Psoas muscle (tissue), 8 donors: ENCODE data around the gene SCML2. TPM values are rescaled to one million over a fixed set of nuclear protein-coding genes. Genes with fewer than 3 reads are reported as not detected.

Experiments
- ATAC-seq, 4 donors: fragments of 200-7000 bp; cut with Tn5 transposase; one replicate each; pipeline ENCODE4 v1.9.1; 2020; ENCODE audit warnings: moderate library complexity in 3 of 4, mild to moderate bottlenecking in 2 of 4
- DNase-seq, 2 donors: peaks; one replicate each; pipeline ENCODE4 v3.0.0-alpha.2; 2020
- H3K27ac ChIP-seq: fragments of 200-600 bp; one replicate; pipeline ENCODE4 v1.8.0; 2022
- H3K27me3 ChIP-seq, 3 donors: fragments of 200-600 bp in 1 of 3; one replicate each; pipeline versions ENCODE4 v1.6.1 to v1.8.0; 2013 to 2022; ENCODE audit warnings: low read length in 2 of 3, mild to moderate bottlenecking in 2 of 3, moderate library complexity in 1 of 3; ENCODE audit not compliant: insufficient read depth in 3 of 3
- H3K36me3 ChIP-seq, 2 donors: fragments of 200-600 bp in 1 of 2; one replicate each; pipeline versions ENCODE4 v1.6.1 to v1.8.0; 2013 to 2022; ENCODE audit warnings: low read depth in 1 of 2, mild to moderate bottlenecking in 1 of 2, moderate library complexity in 1 of 2; ENCODE audit not compliant: insufficient read depth in 1 of 2
- H3K4me1 ChIP-seq: fragments of 200-600 bp; one replicate; pipeline ENCODE4 v1.8.0; 2022
- H3K4me3 ChIP-seq: fragments of 200-600 bp; one replicate; pipeline ENCODE4 v1.8.0; 2022; ENCODE audit warnings: mild to moderate bottlenecking
- H3K9me3 ChIP-seq: fragments of 200-600 bp; one replicate; pipeline ENCODE4 v1.8.0; 2022
- WGBS, 3 donors: extraction: QIAGEN DNeasy Blood & Tissue Kit; methylation state at CpG; one replicate each; pipeline versions ENCODE4 v1.1.6 to v1.1.7; 2013; 5-methylcytosine and 5-hydroxymethylcytosine counted together
- intact Hi-C, 2 donors: fragments of 100-400 bp; cut with DNase I; formaldehyde crosslinking; loops; one replicate each; pipeline versions ENCODE4 v1.11.0 to v1.14.2; 2022
- polyA plus RNA-seq, 3 donors: library from polyadenylated mRNA; stranded (reverse); fragments of 200-250 nt; gene quantifications; one replicate each; pipeline ENCODE4 v1.2.3, GENCODE V29; 2013
- total RNA-seq, 4 donors: library from RNA; stranded (reverse); fragmentation: NEBNext Ultra II Directional in 2 of 4; extraction: Animal tissue kit (Norgen Biotek cat#: 25700) in 2 of 4; gene quantifications; one replicate each; pipeline versions ENCODE4 v1.2.1 to v1.2.4, GENCODE V29; 2021 to 2023
- TF ChIP-seq, protein P1 (sequence below): fragments of 200-600 bp; IDR thresholded peaks from one replicate; pipeline ENCODE4 v1.8.0; 2022; ENCODE audit warnings: antibody characterized with exemption
- donor health status: healthy with polysubstance abuse.
- donor health status: DM: no; HTN: no; CAD: no; lungs with moderate emphysema.
- donor health status: Bipolar disorder and iron deficiency.
- donor health status: healthy.
- donor health status: DM: yes; HTN: yes; CAD: no.
- donor health status: DM: no; HTN: no; CAD: no.
- donor health status: DM: no; HTN: no; CAD: no.
- donor health status: DM: yes; HTN: yes; CAD: no.

SCML2 gene
- total and polyA plus RNA-seq, 7 donors: 1.1 to 3.0 (median 1.6) TPM

- 28 to 51% (median 42%) methylated on average over 4 of the region's 4 CpGs for WGBS, 3 donors
- TF ChIP-seq, protein P1, sequence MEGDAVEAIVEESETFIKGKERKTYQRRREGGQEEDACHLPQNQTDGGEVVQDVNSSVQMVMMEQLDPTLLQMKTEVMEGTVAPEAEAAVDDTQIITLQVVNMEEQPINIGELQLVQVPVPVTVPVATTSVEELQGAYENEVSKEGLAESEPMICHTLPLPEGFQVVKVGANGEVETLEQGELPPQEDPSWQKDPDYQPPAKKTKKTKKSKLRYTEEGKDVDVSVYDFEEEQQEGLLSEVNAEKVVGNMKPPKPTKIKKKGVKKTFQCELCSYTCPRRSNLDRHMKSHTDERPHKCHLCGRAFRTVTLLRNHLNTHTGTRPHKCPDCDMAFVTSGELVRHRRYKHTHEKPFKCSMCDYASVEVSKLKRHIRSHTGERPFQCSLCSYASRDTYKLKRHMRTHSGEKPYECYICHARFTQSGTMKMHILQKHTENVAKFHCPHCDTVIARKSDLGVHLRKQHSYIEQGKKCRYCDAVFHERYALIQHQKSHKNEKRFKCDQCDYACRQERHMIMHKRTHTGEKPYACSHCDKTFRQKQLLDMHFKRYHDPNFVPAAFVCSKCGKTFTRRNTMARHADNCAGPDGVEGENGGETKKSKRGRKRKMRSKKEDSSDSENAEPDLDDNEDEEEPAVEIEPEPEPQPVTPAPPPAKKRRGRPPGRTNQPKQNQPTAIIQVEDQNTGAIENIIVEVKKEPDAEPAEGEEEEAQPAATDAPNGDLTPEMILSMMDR: no peak
- intact Hi-C loops: no loop called here
- no peaks in the 10 kb centered on the region for H3K4me1 ChIP-seq
- H3K27ac ChIP-seq: no peak overlapping the region
- no peak for ATAC-seq
- H3K4me3 ChIP-seq: no peak overlapping the region
- no peaks in the 10 kb centered on the region for H3K27me3 ChIP-seq
- H3K9me3 ChIP-seq: no peaks in the 10 kb centered on the region
- H3K36me3 ChIP-seq: no peaks in the 10 kb centered on the region
- peak in 1 of 2 donors; percentile 18 for DNase-seq
Measured at GRCh38 chrX:18360867-18361266, 6.4 kb upstream of the SCML2 start.

DNA sequence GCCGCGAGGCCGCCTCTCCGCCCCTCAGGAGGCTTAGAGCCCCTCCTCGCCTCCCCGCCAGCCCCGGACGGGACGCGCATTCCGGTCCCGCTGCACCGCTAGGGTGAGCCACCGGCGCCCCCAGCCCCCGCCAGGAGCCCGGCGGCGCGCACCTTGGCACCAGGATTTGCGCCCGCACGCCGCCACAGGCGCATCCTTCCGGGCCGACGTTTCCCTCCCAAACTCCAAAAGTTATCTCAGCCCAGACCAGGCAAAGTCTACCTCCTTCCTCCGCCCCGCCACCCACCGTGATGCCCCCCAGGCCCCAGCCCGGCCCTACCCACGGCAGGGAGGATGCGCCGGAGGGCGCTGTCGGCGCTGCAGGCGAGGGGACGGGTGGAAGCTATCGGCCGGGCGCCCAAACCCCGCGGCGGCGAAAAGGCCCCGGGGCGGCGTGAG, 538 bp downstream of the SCML2 start:
- Histone ChIP-seq H3K27me3 (peaks cover 0 to 9% (median 0%) of the 10 kb centered on the region in 3 donors), H3K9me3 (no peaks in the 10 kb centered on the region), H3K4me1 (no peaks in the 10 kb centered on the region), H3K27ac (no peak overlapping the region), H3K36me3 (no peaks in the 10 kb centered on the region), H3K4me3 (peak overlapping the region; percentile 68)
- WGBS, 3 donors: 0 to 30% (median 1%) methylated on average over 7 to 50 of the region's 50 CpGs
- DNase-seq (no peak), ATAC-seq (peak; percentile 22 to 45 (median 24))
- TF ChIP-seq, protein P1: no peak
- intact Hi-C loops: no loop called here

DNA sequence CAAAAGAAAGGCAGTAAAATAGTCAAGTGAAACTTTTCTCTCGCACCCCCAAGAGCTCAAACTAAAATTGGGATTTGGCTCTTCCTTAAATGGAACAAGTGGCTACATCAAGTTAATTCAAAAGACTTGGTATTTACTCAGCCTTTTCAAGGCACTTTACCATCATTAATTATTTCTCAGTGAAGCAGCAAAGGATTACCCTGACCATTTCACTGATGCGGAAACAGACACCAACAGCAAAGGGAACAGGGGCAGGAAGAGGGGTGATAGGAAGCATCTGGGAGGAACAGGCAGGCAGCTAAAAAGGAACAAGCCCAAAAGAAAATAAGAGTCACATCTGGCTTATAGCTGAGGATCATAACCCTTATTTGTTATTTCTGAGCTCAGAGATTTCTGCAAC, 2.7 kb downstream of the SCML2 start:
- Histone ChIP-seq H3K4me1 (no peaks in the 10 kb centered on the region), H3K27me3 (peaks cover 0 to 9% (median 0%) of the 10 kb centered on the region in 3 donors), H3K9me3 (no peaks in the 10 kb centered on the region), H3K36me3 (no peaks in the 10 kb centered on the region), H3K27ac (no peak overlapping the region), H3K4me3 (no peak overlapping the region)
- intact Hi-C loops: no loop called here
- WGBS, 3 donors: 73 to 77% (median 77%) methylated on average over 2 of the region's 2 CpGs
- TF ChIP-seq, protein P1: no peak
- no peak for ATAC-seq
- DNase-seq: no peak

- no peaks in the 10 kb centered on the region for H3K4me1 ChIP-seq
- 46 to 58% (median 53%) methylated on average over 2 of the region's 2 CpGs for WGBS, 3 donors
- intact Hi-C loops: no loop called here
- no peak for ATAC-seq
- H3K36me3 ChIP-seq: no peaks in the 10 kb centered on the region
- DNase-seq: no peak
- TF ChIP-seq, protein P1: no peak
- no peak overlapping the region for H3K4me3 ChIP-seq
- H3K27ac ChIP-seq: no peak overlapping the region
- no peaks in the 10 kb centered on the region for H3K9me3 ChIP-seq
- H3K27me3 ChIP-seq: peaks cover 0 to 9% (median 0%) of the 10 kb centered on the region in 3 donors
Measured at GRCh38 chrX:18348047-18348446, 6.4 kb downstream of the SCML2 start.

DNA sequence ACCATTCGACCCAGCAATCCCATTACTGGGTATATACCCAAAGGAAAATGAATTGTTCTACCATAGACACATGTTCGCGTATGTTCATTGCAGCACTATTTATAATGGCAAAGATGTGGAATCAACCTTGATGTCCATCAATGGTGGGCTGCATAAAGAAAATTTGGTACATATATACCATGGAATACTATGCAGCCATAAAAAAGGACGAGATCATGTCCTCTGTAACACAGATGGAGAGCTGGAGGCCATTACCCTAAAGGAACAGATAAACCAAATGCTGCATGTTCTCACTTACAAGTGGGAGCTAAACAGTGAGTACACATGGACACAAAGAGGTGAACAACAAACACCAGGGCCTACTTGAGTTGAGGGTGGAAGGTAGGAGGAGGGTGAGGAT, 45.1 kb downstream of the SCML2 start:
- TF ChIP-seq, protein P1: no peak
- H3K4me3 ChIP-seq: no peak overlapping the region
- no peak for DNase-seq
- H3K36me3 ChIP-seq: no peaks in the 10 kb centered on the region
- ATAC-seq: no peak
- no peaks in the 10 kb centered on the region for H3K27me3 ChIP-seq
- intact Hi-C loops: no loop called here
- H3K9me3 ChIP-seq: no peaks in the 10 kb centered on the region
- H3K27ac ChIP-seq: no peak overlapping the region
- WGBS, 3 donors: 85 to 94% (median 93%) methylated on average over 4 of the region's 4 CpGs
- no peaks in the 10 kb centered on the region for H3K4me1 ChIP-seq
